SIG-M5 treated with dmso at 0.1 percent for 504 hours (cell line): ENCODE data around the gene AFG1L.
"Not testable (repeated sequence)": the region's sequence is repeated elsewhere in the genome, so short reads cannot be mapped to it uniquely, and the experiment has no call there.

Experiments used
- DNase-seq: peaks from one replicate; lab custom pipeline; 2025; ENCODE audit not compliant: unreplicated experiment; lab: John Stamatoyannopoulos, UW

Gene AFG1L

DNA sequence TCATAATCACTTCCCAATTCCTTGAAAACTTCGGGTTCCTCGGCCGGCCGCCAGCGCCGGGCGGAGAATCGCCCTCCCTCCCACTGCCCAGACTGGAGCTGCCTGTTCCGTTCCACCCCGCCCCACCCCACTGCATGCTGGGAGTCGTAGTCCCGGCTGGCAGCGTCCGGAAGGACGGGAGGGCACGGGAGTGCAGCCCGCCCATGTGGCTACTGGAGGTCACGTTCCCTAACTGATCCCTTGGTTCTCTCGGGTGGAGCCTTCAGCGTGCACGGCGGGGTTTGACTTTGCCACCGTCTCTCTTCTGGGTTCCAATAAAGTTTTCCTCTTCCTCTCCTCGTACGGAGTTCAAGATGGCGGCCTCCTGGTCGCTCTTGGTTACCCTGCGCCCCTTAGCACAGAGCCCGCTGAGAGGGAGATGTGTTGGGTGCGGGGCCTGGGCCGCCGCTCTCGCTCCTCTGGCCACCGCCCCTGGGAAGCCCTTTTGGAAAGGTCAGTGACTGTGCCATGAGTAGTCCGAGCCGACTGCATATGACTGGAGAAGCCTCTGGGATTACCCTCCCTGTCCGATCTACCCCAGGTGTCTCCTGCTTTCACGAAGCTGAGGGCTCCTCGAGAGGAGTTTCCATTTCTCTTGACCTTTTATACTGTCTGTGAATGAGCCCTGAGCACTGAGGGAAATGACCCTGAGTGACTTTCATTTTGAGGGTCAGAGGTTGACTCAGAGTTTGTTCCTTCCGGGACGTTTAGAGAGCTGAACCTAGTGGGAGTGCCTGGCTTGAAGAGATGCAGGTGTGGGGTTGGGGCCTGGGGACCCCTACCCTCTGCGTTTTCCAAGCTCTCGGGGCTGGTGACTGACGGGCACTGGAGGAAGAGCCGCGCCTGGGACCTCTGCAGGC lies at the start of gene AFG1L:
Gene AFG1L (plus strand): TSS at position 328 of the 899 bp plus-strand sequence. CDS start 26 bp downstream, at position 354.
- peak; percentile 81 for DNase-seq

- not testable (repeated sequence) for DNase-seq
Observed at GRCh38 chr6:108245095-108245494, 49.8 kb upstream of the AFG1L start.

DNA sequence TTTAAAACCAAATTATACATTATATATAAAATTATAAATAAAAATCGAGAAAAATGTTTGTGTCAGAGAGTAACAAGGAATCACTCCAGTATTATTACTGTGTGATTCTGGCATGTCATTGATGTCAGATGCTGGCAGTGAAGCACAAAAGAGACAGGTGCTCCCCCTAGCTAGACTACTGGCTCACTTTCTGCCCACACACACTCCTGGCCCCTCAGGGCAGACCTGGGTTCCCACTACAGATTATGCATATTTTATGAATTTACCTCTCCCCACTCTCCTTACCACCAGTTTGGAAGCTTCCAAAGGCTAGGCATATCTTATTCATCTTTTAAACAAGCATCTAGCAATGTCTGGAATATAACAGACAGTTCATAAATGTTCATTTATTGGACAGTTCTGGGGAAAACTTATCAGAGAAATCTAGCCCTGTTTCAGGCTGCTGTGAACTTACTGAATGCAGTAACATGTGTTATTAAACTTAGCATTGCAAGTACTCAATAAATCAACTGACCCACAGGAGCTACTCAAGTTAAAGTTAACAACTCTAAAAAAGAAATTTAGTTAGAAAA lies 46.8 kb upstream of the AFG1L start:
- no peak for DNase-seq

DNA sequence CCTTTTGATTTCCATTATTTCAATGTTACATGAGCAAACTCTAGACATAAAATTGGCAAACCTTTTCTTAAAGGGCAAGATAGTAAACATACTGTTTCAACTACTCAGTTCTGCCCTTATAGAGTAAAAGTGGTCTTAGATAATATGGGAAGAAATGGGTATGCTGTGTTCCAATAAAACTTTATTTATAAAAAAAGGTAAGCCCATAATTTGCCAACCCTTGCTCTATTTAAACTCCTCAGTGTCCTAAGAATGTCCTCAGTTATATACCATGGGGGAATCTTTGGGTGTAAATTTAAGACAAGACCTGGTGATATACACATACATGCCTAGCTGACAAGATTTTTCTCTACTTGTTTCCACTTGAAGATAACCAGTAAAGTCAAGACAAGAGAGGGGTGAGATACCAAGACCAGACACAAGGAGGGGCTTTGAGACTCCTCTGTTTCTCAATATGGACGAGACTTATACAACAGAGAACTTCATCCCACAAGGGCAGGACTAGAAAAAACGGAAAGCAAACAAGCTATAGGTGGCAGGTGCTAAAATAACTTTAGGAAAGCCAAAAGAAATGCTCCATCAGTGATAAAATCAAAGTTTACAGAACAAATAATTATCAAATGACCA lies 44.5 kb upstream of the AFG1L start:
- peak; percentile 12 for DNase-seq

- DNase-seq = no peak
Observed at GRCh38 chr6:108251252-108251651, 43.6 kb upstream of the AFG1L start.

GRCh38 chr6:108252055-108252454 lies 42.8 kb upstream of the AFG1L start:
- DNase-seq = no peak

GRCh38 chr6:108253241-108253640 lies 41.6 kb upstream of the AFG1L start:
- DNase-seq = no peak

DNA sequence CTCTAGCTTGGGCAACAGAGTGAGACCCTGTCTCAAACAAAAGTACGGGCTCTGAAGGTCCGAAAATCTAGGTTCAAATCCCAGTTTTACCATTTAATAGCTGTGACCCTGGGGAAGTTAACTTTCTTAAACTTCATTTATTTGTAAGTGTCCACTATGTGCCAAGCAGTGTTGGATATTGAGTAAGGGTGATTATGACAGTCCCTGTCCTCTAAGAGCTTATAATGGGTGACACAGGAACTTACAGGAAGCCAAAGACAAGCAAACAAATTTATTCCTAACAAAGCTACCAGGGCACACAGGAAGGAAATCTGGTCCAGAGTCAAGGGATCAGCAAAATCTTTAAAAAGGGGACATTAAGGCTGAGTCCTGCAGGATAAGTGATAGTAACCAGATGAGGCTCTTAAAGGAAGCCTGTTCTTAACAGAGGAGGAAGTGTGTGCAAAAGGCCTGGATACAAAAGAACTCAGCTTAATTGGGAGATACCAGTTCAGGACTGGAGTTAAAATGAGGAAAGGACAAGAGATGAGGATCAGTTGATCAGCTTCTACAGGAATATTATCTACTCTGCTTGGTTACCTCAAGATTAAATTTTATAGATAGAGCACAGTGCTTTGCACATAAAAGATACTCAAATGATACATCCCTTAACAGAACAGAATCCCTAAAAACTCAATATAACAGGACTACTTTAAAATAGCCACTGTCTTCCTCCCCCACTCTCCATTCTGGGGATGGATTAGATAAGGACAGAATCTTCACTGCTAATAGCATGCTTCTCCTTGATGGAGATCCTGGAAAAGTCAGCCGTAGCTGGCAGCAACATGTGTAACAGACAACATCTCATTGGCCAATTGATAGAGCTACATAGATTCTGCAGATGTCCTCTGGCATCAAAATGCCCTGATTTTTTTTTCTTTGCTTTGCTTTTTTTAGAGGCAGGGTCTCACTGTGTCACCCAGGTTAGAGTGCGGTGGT lies 40.1 kb upstream of the AFG1L start:
- peak; percentile 2 for DNase-seq

- peak; percentile 29 for DNase-seq
Observed at GRCh38 chr6:108260126-108260808, 34.6 kb upstream of the AFG1L start.

GRCh38 chr6:108260809-108261569 lies 33.9 kb upstream of the AFG1L start, which contains the start of gene SNX3:
Gene SNX3 (minus strand): TSS chr6:108261040. CDS start chr6:108260921, 119 bp downstream.
- peak; percentile 94 for DNase-seq

DNA sequence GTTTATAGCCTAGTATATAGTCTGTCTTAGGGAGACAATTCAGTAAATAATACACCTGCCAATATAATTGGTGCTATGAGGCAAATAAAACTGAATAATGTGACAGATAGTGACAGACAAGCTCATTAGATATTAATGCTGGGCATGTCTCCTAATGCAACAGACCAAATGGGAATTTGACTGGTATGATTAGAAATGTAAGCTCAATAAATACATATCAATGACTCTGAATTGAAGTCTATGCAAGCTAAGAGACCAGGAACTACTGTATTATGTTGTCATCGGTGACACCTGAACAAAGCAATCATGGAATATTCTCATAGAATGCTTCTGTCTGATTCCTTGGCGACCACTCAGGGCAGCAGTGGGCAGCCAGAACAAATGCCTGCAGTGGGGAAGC lies 31.5 kb upstream of the AFG1L start:
- DNase-seq = no peak

GRCh38 chr6:108268845-108269244 lies 26.0 kb upstream of the AFG1L start:
- DNase-seq = no peak

GRCh38 chr6:108269955-108270354 lies 24.9 kb upstream of the AFG1L start:
- not testable (repeated sequence) for DNase-seq

DNA sequence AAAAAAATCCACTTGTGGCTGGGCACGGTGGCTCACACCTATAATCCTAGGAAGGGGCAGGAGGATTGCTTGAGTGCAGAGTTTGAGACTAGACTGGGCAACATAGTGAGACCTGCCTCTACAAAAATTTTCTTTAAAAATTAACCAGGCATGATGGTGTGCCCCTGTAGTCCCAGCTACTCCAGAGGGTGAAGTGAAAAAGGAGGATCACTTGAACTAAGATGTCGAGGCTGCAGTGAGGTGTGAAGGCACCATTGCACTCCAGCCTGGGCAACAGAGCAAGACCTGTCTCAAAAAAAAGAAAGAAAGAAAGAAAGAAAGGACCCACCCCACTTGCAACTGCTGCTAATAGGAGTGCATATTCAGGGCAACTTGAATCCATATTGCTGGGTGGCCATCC lies 20.3 kb upstream of the AFG1L start:
- no peak for DNase-seq

DNA sequence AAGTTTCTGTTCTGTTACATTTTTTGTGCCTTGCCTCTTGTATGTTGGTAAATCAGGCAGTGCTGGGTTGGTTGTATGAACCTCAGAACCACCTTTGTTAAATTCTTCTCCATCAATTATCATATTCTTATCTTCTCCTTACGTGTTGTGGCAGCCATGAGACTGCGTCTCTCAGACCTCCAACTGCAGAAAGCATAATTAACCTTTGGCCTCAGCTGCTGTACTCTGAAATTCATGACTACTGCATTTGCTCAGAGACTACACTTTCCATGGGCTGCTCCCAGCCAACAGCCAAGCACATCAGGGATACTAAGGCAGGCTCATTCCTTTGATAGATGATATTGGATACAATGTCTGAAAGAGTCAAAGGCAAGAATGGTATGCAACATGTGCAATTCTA lies 18.9 kb upstream of the AFG1L start:
- no peak for DNase-seq

DNA sequence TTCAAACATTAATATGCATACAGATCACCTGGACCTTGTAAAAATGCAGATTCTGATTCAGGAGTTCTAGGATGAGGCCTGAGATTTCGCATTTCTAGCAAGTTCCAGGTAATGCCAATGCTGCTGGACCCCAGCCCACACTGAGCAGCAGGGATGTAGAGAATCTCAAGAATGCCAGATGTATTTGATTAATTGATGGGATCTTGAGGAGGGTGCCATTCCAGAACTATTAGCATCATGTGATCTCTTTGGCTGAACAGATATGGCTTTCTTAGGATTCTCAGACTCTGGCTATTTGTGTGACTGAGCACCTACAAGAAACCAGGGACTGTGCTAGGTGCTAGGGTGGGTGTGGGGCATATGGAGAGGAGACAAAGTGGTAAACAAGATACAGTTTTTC lies 17.6 kb upstream of the AFG1L start:
- DNase-seq = no peak

GRCh38 chr6:108277831-108278230 lies 17.0 kb upstream of the AFG1L start:
- no peak for DNase-seq

DNA sequence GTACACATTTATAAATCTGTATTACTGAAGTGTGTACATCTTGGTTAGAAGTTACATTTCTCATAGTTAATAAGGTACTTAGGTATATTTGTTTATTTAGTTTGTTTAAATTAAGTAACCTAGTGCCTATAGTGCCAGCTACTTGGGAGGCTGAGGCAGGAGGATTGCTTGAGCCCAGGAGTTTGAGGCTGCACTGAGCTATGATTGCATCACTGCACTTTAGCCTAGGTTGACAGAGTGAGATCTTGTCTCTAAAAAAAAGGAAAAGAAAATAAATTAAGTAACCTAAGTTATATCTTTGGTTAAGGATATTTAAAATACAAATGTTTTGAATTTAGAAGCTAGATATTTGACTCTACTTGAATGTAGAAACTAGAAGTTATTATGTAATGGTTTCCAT lies 9.5 kb upstream of the AFG1L start:
- no peak for DNase-seq

DNA sequence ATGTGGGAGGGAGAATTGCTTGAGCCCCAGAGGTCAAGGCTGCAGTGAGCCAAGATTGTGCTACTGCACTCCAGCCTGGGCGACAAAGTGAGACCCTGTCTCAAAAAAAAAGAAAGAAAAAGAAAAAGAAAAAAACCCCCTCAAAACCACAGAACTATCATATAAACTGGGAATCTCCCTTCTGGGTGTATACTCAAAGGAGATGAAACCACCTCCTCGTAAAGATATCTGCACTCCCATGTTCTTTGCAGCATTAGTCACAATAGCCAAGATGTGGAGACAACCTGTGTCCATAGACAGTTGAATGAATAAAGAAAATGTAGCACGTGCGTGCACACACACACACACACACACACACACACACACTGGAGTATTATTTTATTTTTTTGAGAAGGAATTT lies 8.5 kb upstream of the AFG1L start:
- no peak for DNase-seq
